Vagina (tissue), 2 donors: ENCODE results near the gene SMAP1.

Source experiments
- CTCF ChIP-seq, 3 experiments: fragments of 450-650 bp in 2 of 3; fragments of 200-600 bp in 1 of 3; sonication (generic) in 1 of 3; IDR thresholded peaks; one replicate each; pipeline ENCODE4 v1.5.1; 2017 to 2019; ENCODE audit warnings: antibody characterized with exemption in 3 of 3, mild to moderate bottlenecking in 2 of 3, moderate library complexity in 2 of 3
- POLR2A ChIP-seq, 2 donors: fragments of 450-650 bp; IDR thresholded peaks; one replicate each; pipeline ENCODE4 v1.6.1; 2017; ENCODE audit warnings: antibody characterized with exemption in 2 of 2, mild to moderate bottlenecking in 2 of 2, moderate library complexity in 2 of 2
- POLR2AphosphoS5 ChIP-seq, 2 donors: sonication (generic); formaldehyde crosslinking; IDR thresholded peaks; one replicate each; pipeline ENCODE4 v1.9.0; 2017; ENCODE audit warnings: antibody characterized with exemption in 2 of 2, mild to moderate bottlenecking in 2 of 2, low read depth in 1 of 2; ENCODE audit not compliant: insufficient read depth in 1 of 2

DNA sequence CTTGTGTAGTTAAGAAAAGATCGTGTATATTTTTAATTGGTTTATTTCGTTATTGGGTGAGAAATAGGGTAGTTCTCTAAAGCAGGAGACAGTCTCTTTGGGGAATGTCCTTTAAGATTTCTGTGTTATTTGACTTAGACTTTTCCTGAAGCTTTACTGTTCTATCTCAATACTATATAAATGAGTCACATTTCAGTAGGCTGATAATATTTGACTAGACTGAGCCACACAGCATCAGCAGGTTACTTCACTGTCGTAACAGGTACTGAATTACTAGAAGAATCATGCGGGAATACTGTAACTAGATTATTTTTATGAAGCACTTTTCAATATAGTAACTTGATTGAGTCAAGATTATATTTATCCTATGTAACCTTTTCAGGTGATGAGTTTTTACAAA lies 1.4 kb downstream of the SMAP1 start:
- TF ChIP-seq CTCF (IDR thresholded peaks at IDR 0.05) (no peak), POLR2AphosphoS5 (IDR thresholded peaks at IDR 0.05; ENCODE audit: insufficient read depth in 1 of 2, low read depth in 1 of 2) (no peak), POLR2A (IDR thresholded peaks at IDR 0.05) (no peak)
